Head of caudate nucleus (tissue), 42 donors: ENCODE results near the gene ATRNL1.

ENCODE experiments used
- DNase-seq, 42 donors: peaks; one replicate each; pipeline versions ENCODE4 v3.0.0 to v3.0.0-alpha.2; 2020 to 2021; ENCODE audit warnings: mixed read lengths in 7 of 42
- intact Hi-C: fragments of 100-400 bp; cut with DNase I; formaldehyde crosslinking; loops from one replicate; pipeline ENCODE4 v1.15.0; 2022

Gene ATRNL1

GRCh38 chr10:115948465-115948864 lies 855.3 kb downstream of the ATRNL1 start:
- intact Hi-C loops: no loop called here
- peak in 1 of 42 donors; percentile 44 for DNase-seq

GRCh38 chr10:115949282-115949844 lies 856.2 kb downstream of the ATRNL1 start:
- intact Hi-C loops: no loop called here
- no peak for DNase-seq

GRCh38 chr10:115950320-115950719 lies 857.2 kb downstream of the ATRNL1 start:
- intact Hi-C loops: no loop called here
- no peak for DNase-seq

- intact Hi-C loops: no loop called here
- DNase-seq: no peak
These were observed 858.1 kb downstream of the ATRNL1 start for GRCh38 chr10:115951242-115951641.

GRCh38 chr10:115953281-115953680 lies 860.1 kb downstream of the ATRNL1 start:
- DNase-seq: no peak
- intact Hi-C loops: no loop called here

GRCh38 chr10:115953968-115954367 lies 860.8 kb downstream of the ATRNL1 start:
- DNase-seq: no peak
- intact Hi-C loops: no loop called here

- intact Hi-C loops: no loop called here
These were observed 863.3 kb downstream of the ATRNL1 start for GRCh38 chr10:115956225-115957011.

DNA sequence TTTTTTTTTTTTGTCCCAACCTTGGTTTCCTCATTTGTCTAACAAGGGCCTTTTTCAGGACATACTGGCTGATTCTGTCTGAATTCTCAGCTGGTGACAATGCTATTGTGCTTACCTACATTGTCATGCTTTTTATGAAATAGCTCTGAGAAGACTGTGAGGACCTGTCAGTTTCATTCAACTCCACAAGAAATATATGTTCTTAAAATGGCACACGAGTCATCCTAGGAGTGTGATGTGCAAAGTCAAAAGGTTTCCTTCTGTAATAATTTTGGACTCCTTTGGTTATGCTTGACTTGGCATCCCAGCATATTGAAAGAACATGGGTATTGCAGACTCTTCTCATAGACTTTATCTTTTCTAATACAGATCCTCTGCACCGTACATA lies 863.8 kb downstream of the ATRNL1 start:
- intact Hi-C loops: no loop called here

More at GRCh38 chr10:115956225-115957011, 863.3 kb downstream of the ATRNL1 start:
- DNase-seq: no peak

GRCh38 chr10:115957786-115958442 lies 864.7 kb downstream of the ATRNL1 start:
- DNase-seq: no peak
- intact Hi-C loops: no loop called here

More for the DNA sequence above, 863.8 kb downstream of the ATRNL1 start:
- DNase-seq: no peak

- intact Hi-C loops: no loop called here
- DNase-seq: no peak
These were observed 870.7 kb downstream of the ATRNL1 start for GRCh38 chr10:115963848-115964247.

DNA sequence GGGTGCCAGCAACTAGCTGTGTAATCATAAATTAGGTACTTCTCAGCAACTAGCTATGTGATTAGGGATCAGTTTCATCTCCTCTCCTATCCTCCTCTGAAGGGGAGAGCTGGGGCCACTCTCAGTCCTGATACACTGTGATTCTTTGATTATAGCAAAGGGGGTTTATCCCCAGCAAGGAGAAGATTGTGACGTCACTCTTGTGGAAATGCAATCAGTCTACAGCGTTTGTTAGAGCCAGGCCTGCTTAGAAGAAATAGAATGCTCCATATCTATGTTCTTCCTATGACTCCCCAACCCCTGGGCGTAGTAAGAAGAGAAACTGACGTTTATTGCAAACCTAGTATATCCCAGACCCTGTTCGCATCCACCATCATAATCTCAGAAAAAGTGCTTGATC lies 871.7 kb downstream of the ATRNL1 start:
- intact Hi-C loops: no loop called here
- no peak for DNase-seq

- intact Hi-C loops: no loop called here
- DNase-seq: no peak
These were observed 872.2 kb downstream of the ATRNL1 start for GRCh38 chr10:115965376-115965775.

GRCh38 chr10:115968236-115968635 lies 875.1 kb downstream of the ATRNL1 start:
- DNase-seq: no peak
- intact Hi-C loops: no loop called here

DNA sequence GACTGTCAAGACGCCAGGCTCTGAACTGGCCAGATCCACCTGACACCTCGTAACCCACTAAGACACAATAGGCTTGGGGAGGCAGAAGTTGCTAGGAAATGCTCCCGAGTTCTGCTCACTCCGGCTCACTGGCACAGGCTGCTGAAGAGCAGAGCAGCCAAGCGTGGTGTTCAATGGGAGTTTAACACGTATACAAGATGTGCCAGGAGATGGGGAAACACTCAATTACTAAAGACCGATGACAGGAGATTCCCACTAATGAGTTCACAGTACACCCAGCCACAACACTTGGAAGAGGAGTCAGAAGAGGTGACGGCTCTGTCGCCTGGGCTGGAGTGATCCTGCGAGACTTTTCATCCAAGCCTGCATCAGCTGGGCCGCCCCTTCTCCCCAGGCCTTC lies 876.4 kb downstream of the ATRNL1 start:
- DNase-seq: peak in 1 of 42 donors; percentile 46
- intact Hi-C loops: no loop called here

DNA sequence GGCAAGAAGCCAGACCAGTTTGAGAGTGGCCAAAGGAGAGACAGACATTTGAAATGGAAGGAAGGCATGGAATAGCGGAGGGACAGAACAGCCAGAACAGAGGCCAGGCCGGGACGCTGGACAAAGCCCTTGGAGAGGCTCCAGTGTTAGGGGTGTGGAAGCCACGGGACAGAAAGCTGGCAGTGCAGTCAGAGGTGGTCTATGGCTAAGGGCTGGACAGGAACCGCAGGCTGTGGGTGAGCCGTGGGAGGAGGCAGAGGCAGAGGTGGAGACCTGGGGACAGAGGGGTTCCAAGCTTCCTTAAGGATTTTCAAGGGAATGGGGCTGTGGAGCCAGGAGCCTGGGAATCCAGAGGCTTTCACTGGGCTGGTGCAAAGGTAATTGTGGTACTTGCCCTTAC lies 878.8 kb downstream of the ATRNL1 start:
- intact Hi-C loops: no loop called here
- no peak for DNase-seq

GRCh38 chr10:115972426-115972825 lies 879.3 kb downstream of the ATRNL1 start:
- DNase-seq: no peak
- intact Hi-C loops: no loop called here

DNA sequence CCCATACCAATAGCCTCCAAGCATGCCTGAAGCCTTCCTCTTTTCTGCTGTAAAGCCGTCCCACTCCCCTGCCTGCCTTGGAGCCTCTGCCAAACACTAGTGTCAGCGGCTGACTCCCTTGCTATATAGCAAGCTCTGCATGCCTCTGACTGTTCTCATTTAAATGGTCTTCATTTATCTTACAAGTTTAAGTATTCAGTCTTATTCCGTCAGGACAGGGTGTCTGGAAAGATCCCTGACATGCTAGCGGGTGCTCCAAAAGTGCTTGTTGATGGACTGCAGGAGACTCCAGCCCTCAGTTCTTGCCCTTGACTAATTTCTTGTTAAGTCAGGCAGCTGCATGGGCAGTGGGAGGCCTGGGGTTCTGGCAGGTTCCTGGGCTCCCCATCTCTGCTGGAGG lies 881.2 kb downstream of the ATRNL1 start:
- intact Hi-C loops: no loop called here
- DNase-seq: no peak

GRCh38 chr10:115974816-115975430 lies 881.8 kb downstream of the ATRNL1 start:
- intact Hi-C loops: no loop called here
- DNase-seq: no peak

- DNase-seq: no peak
- intact Hi-C loops: no loop called here
These were observed 882.3 kb downstream of the ATRNL1 start for GRCh38 chr10:115975506-115975905.

- intact Hi-C loops: no loop called here
- DNase-seq: no peak
These were observed 883.2 kb downstream of the ATRNL1 start for GRCh38 chr10:115976342-115976741.
